Fibroblast of pulmonary artery (primary cell): ENCODE data around the gene TRPV2.

ENCODE experiments used
- DNase-seq: peaks from one replicate; pipeline ENCODE4 v3.0.0-alpha.2; 2010; ENCODE audit warnings: low read depth
- H3K4me3 ChIP-seq: replicated peaks from 2 replicates; pipeline ENCODE4 v1.5.1; 2011; ENCODE audit warnings: low read depth, mild to moderate bottlenecking, control low read depth, low read length, moderate library complexity
- CTCF ChIP-seq: IDR thresholded peaks from 2 replicates; pipeline ENCODE4 v1.5.1; 2011; ENCODE audit warnings: mild to moderate bottlenecking, control low read depth, low read length, inconsistent platforms; ENCODE audit errors: missing control alignments

The TRPV2 gene

GRCh38 chr17:16478649-16479048 is 63.3 kb downstream of the TRPV2 start:
- no peak for DNase-seq
- no peak overlapping the region for H3K4me3 ChIP-seq
- no peak for TF ChIP-seq CTCF

- H3K4me3 ChIP-seq = no peak overlapping the region
- TF ChIP-seq CTCF = no peak
- no peak for DNase-seq
Observed at GRCh38 chr17:16479264-16479663, 63.9 kb downstream of the TRPV2 start.

- DNase-seq = no peak
- no peak overlapping the region for H3K4me3 ChIP-seq
- no peak for TF ChIP-seq CTCF
Observed at GRCh38 chr17:16480995-16481394, 65.6 kb downstream of the TRPV2 start.

GRCh38 chr17:16482253-16482652 is 66.9 kb downstream of the TRPV2 start:
- H3K4me3 ChIP-seq = no peak overlapping the region
- DNase-seq = no peak
- no peak for TF ChIP-seq CTCF

- no peak overlapping the region for H3K4me3 ChIP-seq
- TF ChIP-seq CTCF = no peak
- DNase-seq = no peak
Observed at GRCh38 chr17:16483021-16483645, 67.8 kb downstream of the TRPV2 start.

- no peak for TF ChIP-seq CTCF
- no peak overlapping the region for H3K4me3 ChIP-seq
- no peak for DNase-seq
Observed at GRCh38 chr17:16484445-16485175, 69.2 kb downstream of the TRPV2 start.
